ENCODE results near the gene ST6GAL1. TPM values are rescaled to one million over a fixed set of nuclear protein-coding genes. Genes with fewer than 3 reads are reported as not detected.

The ST6GAL1 gene
- total and polyA plus RNA-seq, 2 of the 4 experiments (the other 2 are of a cell fraction): 1.4 to 2.9 TPM

DNA sequence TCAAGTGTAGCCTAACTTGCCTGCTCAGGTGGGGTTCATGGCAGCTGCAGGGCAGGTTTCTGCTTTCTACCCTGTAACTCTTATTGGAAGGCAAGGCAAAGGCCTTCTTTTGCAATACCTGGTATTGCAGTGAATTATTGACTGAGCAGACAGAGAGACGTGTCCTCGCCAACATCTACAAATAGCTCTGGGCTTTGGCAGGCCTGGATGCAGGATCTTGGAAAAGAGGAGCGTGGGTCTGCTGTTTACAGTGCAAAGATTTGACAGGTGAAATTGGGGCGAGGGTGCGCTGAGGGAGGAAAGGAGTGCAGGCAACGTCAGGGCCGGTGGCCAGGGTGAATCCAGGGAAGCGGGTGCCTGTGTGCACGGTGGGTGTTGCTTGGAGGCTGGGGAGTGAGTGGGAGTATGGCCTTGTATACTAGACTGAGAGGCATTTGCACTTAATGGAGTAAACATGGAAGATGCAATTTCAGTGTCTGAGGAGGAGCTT lies 44.5 kb downstream of the ST6GAL1 start:
- Histone ChIP-seq H3K27me3 (ENCODE audit: control insufficient read depth, insufficient read depth, low read length) (no peaks in the 10 kb centered on the region; the same call in 1 of the 2 replicates), H3K23ac (ENCODE audit: low read depth, low read length) (no peak overlapping the region), H2BK5ac (ENCODE audit: low read depth, low read length, poor library complexity, severe bottlenecking) (no peak overlapping the region), H2AK9ac (replicated peaks; ENCODE audit: low read depth, low read length, poor library complexity) (no peak overlapping the region), H4K91ac (ENCODE audit: insufficient read depth, low read depth, low read length) (no peak overlapping the region), H3K56ac (ENCODE audit: extremely low read depth, insufficient read depth, low read length) (no peak overlapping the region), H3K4me2 (ENCODE audit: low read depth, low read length) (no peak overlapping the region), H3K79me1 (ENCODE audit: low read depth in 1 of 2, low read length in 2 of 2) (no peaks in the 10 kb centered on the region), H4K8ac (ENCODE audit: low read depth in 2 of 2, low read length in 2 of 2) (no peak overlapping the region), H3K4me3 (ENCODE audit: insufficient read depth, low read depth, low read length) (no peak overlapping the region), H2BK15ac (ENCODE audit: low read depth, low read length) (no peak overlapping the region), H3K36me3 (ENCODE audit: control insufficient read depth, insufficient read depth, low read length) (no peaks in the 10 kb centered on the region), H2AFZ (replicated peaks; ENCODE audit: low read length, poor library complexity) (no peak overlapping the region), H3K9ac (ENCODE audit: low read depth, low read length) (no peak overlapping the region), H4K20me1 (ENCODE audit: insufficient read depth, low read length) (no peaks in the 10 kb centered on the region), H2AK5ac (ENCODE audit: low read depth, low read length) (no peak overlapping the region), H2BK20ac (ENCODE audit: low read depth, low read length) (no peak overlapping the region), H3K18ac (ENCODE audit: low read depth, low read length) (no peak overlapping the region), H3K9me1 (ENCODE audit: insufficient read depth, low read length) (no peaks in the 10 kb centered on the region), H4K5ac (ENCODE audit: low read depth, low read length) (no peak overlapping the region), H3K9me3 (ENCODE audit: control insufficient read depth, insufficient read depth, low read length) (no peaks in the 10 kb centered on the region), H3K4me1 (ENCODE audit: control insufficient read depth, insufficient read depth, low read length) (no peaks in the 10 kb centered on the region; the same call in 1 of the 2 replicates), H3K27ac (ENCODE audit: insufficient read depth, low read length) (no peak overlapping the region), H3K4ac (ENCODE audit: low read depth, low read length) (no peak overlapping the region), H2BK120ac (ENCODE audit: low read depth, low read length) (no peak overlapping the region), H3K14ac (replicated peaks; ENCODE audit: low read depth, low read length) (no peak overlapping the region)
- DNase-seq (no peak), ATAC-seq (ENCODE audit: low read depth) (no peak)
- intact Hi-C loops (cut with micrococcal nuclease): no loop called here
- CTCF ChIA-PET: no interaction called here
- POLR2A ChIA-PET (ENCODE audit: unreplicated experiment): no interaction called here
- dilution Hi-C loops (cut with HindIII; ENCODE audit: low sequenced_read_pairs, unreplicated experiment): no loop called here
- 80% methylated on average over 9 of the region's 9 CpGs; no CpG with 5 or more reads in 1 of the 2 experiments for WGBS, 2 experiments (ENCODE audit: extremely low coverage in 2 of 2, insufficient read length in 1 of 2)
- BruUV-seq (replicated peaks): no TSS peak
- in situ Hi-C loops (cut with MboI; ENCODE audit: low sequenced_read_pairs): no loop called here
- TF ChIP-seq FOS (IDR thresholded peaks at IDR 0.05; ENCODE audit: low read depth, low read length): no peak
- TF ChIP-seq, protein P1, sequence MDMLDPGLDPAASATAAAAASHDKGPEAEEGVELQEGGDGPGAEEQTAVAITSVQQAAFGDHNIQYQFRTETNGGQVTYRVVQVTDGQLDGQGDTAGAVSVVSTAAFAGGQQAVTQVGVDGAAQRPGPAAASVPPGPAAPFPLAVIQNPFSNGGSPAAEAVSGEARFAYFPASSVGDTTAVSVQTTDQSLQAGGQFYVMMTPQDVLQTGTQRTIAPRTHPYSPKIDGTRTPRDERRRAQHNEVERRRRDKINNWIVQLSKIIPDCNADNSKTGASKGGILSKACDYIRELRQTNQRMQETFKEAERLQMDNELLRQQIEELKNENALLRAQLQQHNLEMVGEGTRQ (IDR thresholded peaks at IDR 0.05; ENCODE audit: low read depth, low read length): no peak
- TF ChIP-seq POLR2A (IDR thresholded peaks at IDR 0.05; ENCODE audit: low read depth, low read length): no peak
- no peak for TF ChIP-seq RAD21 (IDR thresholded peaks at IDR 0.05; ENCODE audit: low read length)
- TF ChIP-seq, protein P2, sequence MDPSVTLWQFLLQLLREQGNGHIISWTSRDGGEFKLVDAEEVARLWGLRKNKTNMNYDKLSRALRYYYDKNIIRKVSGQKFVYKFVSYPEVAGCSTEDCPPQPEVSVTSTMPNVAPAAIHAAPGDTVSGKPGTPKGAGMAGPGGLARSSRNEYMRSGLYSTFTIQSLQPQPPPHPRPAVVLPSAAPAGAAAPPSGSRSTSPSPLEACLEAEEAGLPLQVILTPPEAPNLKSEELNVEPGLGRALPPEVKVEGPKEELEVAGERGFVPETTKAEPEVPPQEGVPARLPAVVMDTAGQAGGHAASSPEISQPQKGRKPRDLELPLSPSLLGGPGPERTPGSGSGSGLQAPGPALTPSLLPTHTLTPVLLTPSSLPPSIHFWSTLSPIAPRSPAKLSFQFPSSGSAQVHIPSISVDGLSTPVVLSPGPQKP (IDR thresholded peaks at IDR 0.05; ENCODE audit: borderline replicate concordance, low read depth, low read length): no peak
- no peak for TF ChIP-seq NFE2L2 (IDR thresholded peaks at IDR 0.05; ENCODE audit: low read depth, low read length)
- TF ChIP-seq CHD1 (IDR thresholded peaks at IDR 0.05; ENCODE audit: low read depth, low read length): no peak
- TF ChIP-seq MAFK (IDR thresholded peaks at IDR 0.05; ENCODE audit: low read depth, low read length): no peak
- TF ChIP-seq CEBPB (IDR thresholded peaks at IDR 0.05; ENCODE audit: low read depth, low read length): no peak
- TF ChIP-seq BHLHE40 (IDR thresholded peaks at IDR 0.05; ENCODE audit: low read depth, low read length): no peak
- TF ChIP-seq RFX5 (IDR thresholded peaks at IDR 0.05; ENCODE audit: low read depth, low read length): no peak
- TF ChIP-seq MXI1 (IDR thresholded peaks at IDR 0.05; ENCODE audit: borderline replicate concordance, low read depth, low read length): no peak
- no peak for TF ChIP-seq RCOR1 (IDR thresholded peaks at IDR 0.05; ENCODE audit: insufficient replicate concordance, low read length)
- TF ChIP-seq MAZ (IDR thresholded peaks at IDR 0.05; ENCODE audit: borderline replicate concordance, low read depth, low read length): no peak
- TF ChIP-seq, protein P3, sequence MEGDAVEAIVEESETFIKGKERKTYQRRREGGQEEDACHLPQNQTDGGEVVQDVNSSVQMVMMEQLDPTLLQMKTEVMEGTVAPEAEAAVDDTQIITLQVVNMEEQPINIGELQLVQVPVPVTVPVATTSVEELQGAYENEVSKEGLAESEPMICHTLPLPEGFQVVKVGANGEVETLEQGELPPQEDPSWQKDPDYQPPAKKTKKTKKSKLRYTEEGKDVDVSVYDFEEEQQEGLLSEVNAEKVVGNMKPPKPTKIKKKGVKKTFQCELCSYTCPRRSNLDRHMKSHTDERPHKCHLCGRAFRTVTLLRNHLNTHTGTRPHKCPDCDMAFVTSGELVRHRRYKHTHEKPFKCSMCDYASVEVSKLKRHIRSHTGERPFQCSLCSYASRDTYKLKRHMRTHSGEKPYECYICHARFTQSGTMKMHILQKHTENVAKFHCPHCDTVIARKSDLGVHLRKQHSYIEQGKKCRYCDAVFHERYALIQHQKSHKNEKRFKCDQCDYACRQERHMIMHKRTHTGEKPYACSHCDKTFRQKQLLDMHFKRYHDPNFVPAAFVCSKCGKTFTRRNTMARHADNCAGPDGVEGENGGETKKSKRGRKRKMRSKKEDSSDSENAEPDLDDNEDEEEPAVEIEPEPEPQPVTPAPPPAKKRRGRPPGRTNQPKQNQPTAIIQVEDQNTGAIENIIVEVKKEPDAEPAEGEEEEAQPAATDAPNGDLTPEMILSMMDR (conservative IDR thresholded peaks at IDR 0.05; ENCODE audit: low read depth, low read length): no peak
- no peak for TF ChIP-seq SMC3 (IDR thresholded peaks at IDR 0.05; ENCODE audit: low read depth, low read length)
